T-helper 17 cell (primary cell): Measurements from ENCODE around the gene TBX2. TPM values are rescaled to one million over a fixed set of nuclear protein-coding genes. Genes with fewer than 3 reads are reported as not detected.

ENCODE experiments used
- ATAC-seq: fragments of 150-1000 bp; cut with Tn5 transposase; 2 replicates; pipeline ENCODE4 v1.10.0; 2021; ENCODE audit warnings: mild to moderate bottlenecking, moderate library complexity
- DNase-seq, 3 donors: peaks; one replicate each; pipeline versions ENCODE4 v3.0.0 to v3.0.0-alpha.2; 2020 to 2021
- H3K9me3 ChIP-seq: one replicate; pipeline ENCODE4 v1.7.0; 2013; ENCODE audit warnings: low read length, mild to moderate bottlenecking; ENCODE audit not compliant: control insufficient read depth, poor library complexity, severe bottlenecking
- H3K27ac Mint-ChIP-seq: one replicate; pipeline ENCODE4 v1.8.0; 2022; ENCODE audit warnings: mild to moderate bottlenecking, moderate library complexity, mixed read lengths
- H3K27me3 Mint-ChIP-seq: one replicate; pipeline ENCODE4 v1.8.0; 2022; ENCODE audit warnings: mixed read lengths
- H3K36me3 Mint-ChIP-seq: one replicate; pipeline ENCODE4 v1.8.0; 2022; ENCODE audit warnings: low read depth, mixed read lengths
- H3K4me1 Mint-ChIP-seq: one replicate; pipeline ENCODE4 v1.8.0; 2022; ENCODE audit warnings: mild to moderate bottlenecking, mixed read lengths
- H3K4me3 Mint-ChIP-seq: one replicate; pipeline ENCODE4 v1.8.0; 2022; ENCODE audit warnings: mild to moderate bottlenecking, moderate library complexity, mixed read lengths
- total RNA-seq, 4 donors: library from RNA in 2 of 4; stranded (reverse) in 2 of 4; gene quantifications; one replicate each; pipeline ENCODE4 v1.2.3 and lab custom pipeline; 2022 to 2026

The TBX2 gene
- total RNA-seq, 2 donors from 2014 or later = 0.50 TPM; not detected in 1

- H3K27ac Mint-ChIP-seq = no peak overlapping the region
- peaks cover 19% of the 10 kb centered on the region for H3K36me3 Mint-ChIP-seq
- ATAC-seq (no peak), DNase-seq (no peak)
- H3K4me3 Mint-ChIP-seq = no peak overlapping the region
- no peaks in the 10 kb centered on the region for H3K9me3 ChIP-seq
- peaks cover 92% of the 10 kb centered on the region for H3K27me3 Mint-ChIP-seq
- H3K4me1 Mint-ChIP-seq = peaks cover 35% of the 10 kb centered on the region
Observed at GRCh38 chr17:61458421-61459141, 58.9 kb downstream of the TBX2 start.

Other genes starting within 250 kb of the TBX2 start
- gene TBX4, start 52.6 kb downstream of the TBX2 start, total RNA-seq = not detected
- gene NACA2, start 191.4 kb downstream of the TBX2 start, total RNA-seq = not detected